Mesenteric fat pad (tissue), 1 donor: ENCODE results near the gene LTF. TPM values are rescaled to one million over a fixed set of nuclear protein-coding genes. Genes with fewer than 3 reads are reported as not detected.
"Not testable (repeated sequence)": the region's sequence is repeated elsewhere in the genome, so short reads cannot be mapped to it uniquely, and the experiment has no call there.

Experiments used
- DNase-seq: peaks from one replicate; pipeline ENCODE4 v3.0.0-alpha.2; 2020; ENCODE audit warnings: low spot score
- total RNA-seq: library from RNA; stranded (reverse); fragmentation: NEBNext Ultra II Directional; extraction: Animal tissue kit (Norgen Biotek cat#: 25700); gene quantifications from one replicate; pipeline ENCODE4 v1.2.1, GENCODE V29; 2021
- donor health status: DM: yes; HTN: yes; CAD: no.

Gene LTF
- total RNA-seq, 1 donor from 2014 or later: 4.3 TPM

- no peak for DNase-seq
Observed at GRCh38 chr3:46447228-46447985, 17.3 kb downstream of the LTF start.

- no peak for DNase-seq
Observed at GRCh38 chr3:46442576-46443530, 21.9 kb downstream of the LTF start.

DNA sequence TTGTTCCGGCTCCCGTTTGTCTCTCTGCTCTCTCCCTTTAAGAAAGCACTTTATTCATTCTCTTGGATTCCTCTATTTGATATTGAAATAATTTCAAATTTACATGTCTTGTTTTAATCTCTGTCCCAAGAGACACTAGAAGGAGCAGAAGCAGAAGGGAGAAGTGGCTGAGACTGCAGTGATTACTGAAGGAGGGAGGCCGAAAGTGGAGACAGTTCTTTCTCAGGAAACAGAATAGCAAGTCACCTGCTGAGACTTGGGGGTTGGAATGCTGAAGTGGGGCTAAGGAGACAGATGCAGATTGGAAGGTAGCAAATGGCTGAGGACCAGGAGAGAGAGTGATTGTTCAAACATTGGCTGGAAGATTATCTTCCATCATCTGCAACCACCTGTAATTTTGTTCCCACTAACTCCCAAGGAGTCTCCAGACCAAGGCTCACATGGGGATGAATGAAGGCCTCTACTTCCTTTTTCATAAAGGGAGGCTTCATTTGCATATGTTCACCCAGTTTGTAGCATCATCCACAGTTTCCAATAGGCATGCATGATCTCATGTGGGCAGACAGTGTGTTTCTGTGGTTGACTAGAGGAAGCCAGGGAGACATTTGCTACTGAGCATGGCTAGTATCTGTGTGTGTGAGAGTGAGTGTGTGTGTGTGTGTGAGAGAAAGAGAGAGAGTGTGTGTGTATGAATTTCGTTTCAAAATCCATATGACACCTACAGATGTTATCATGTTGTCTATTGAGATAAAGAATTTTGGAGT, 24.0 kb downstream of the LTF start:
- no peak for DNase-seq

- DNase-seq: no peak
Observed at GRCh38 chr3:46438831-46439230, 25.9 kb downstream of the LTF start.

GRCh38 chr3:46435081-46435726, 29.5 kb downstream of the LTF start:
- DNase-seq: no peak

GRCh38 chr3:46433841-46434240, 30.9 kb downstream of the LTF start:
- no peak for DNase-seq

DNA sequence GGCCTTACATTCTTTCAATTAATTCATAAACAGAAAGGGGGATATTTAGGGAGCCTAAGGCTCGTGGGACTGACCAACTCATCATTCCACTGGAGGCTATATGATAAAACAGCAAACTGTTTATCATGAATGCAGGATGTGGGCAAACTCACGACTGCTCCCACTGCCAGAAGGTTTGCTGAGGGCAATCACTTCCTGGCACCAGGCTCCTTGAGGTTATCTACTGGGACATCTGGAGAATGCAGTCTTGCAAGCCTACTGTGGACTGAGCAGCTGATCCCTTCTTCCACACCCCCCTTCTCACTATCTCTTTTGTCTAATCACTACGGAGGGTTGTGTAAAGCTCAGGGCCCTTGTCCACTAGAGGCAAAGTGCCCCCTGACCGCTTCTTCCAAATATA, 31.6 kb downstream of the LTF start:
- not testable (repeated sequence) for DNase-seq

DNA sequence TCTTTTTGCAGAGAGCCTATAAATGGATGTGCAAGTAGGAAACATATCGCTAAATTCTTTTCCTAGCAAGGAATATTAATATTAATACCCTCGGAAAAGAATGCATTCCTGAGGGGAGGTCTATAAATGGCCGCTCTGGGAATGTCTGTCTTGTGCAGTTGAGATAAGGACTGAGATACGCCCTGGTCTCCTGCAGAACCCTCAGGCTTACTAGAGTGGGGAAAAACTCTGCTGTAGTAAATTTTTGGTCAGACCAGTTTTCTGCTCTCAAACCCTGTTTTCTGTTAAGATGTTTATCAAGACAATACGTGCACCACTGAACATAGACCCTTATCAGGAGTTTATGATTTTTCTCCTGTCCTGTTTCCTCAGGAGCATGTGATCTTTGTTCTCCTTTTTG, 32.8 kb downstream of the LTF start:
- DNase-seq: not testable (repeated sequence)

DNA sequence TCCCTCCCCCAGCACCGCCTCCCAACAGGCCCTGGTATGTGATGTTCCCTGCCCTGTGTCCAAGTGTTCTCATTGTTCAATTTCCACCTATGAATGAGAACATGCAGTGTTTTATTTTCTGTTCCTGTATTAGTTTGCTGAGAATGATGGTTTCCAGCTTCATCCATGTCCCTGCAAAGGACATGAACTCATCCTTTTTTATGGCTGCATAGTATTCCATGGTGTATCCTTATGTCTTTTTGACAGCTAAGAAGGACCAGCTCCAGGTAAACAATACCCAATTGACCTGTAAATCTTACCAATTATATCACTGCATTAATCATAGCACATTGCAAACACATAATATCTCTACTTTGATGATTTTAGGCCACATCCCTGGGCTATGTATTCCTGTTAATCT, 33.8 kb downstream of the LTF start:
- not testable (repeated sequence) for DNase-seq

GRCh38 chr3:46429671-46430070, 35.0 kb downstream of the LTF start:
- DNase-seq: no peak

DNA sequence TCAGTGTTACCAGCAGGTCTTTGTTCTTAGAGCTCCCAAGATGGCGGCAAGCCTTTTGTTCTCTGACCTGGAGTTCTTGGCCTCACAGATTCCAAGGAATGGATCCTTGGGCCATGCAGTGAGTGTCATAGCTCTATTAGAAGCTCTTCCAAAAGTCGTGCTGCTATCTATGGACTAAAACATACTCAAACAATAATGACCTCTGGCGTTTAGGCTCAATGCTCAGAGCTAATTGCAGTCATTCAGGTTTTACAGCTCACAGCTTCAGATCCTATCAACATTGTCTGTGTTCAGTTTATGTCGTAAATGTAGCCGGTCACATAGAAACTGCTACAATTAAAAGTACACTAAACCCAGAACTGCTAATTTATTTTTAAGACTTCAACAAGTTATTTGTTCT, 35.5 kb downstream of the LTF start:
- no peak for DNase-seq

- no peak for DNase-seq
Observed at GRCh38 chr3:46427916-46428833, 36.5 kb downstream of the LTF start.

- not testable (repeated sequence) for DNase-seq
Observed at GRCh38 chr3:46427404-46427803, 37.3 kb downstream of the LTF start.

DNA sequence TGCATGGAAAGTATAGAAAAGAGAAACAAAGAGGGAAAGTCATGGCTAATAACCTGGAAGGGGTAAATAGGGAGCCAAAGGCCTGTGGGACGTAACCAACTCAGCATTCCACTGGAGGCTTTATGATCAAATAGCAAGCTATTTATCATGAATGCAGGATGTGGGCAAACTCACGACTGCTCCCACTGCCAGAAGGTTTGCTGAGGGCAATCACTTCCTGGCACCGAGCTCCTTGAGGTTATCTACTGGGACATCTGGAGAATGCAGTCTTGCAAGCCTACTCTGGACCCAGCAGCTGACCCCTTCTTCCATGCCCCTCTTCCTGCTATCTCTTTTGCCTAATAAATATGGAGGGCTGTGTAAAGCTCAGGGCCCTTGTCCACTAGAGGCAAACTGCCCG, 38.2 kb downstream of the LTF start:
- DNase-seq: not testable (repeated sequence)

DNA sequence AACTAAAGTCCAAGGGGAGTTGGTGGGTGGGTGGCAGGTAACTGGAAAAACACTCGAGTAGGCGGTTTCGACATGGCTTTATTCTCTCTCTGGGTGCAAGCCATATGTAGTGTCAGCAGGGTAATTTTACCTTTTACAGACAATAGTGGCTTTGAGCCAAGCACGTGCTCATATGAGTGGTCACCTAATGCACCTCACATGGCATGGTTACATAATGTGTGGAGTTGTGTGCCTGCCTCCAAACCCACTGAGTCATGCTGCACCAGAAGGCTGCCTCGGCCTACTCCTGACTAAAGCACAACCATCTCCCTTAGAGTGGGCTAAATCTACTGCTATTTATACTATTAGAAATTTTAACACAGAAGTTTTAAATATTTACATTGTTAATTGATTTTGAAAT, 41.1 kb downstream of the LTF start:
- no peak for DNase-seq

- DNase-seq: no peak
Observed at GRCh38 chr3:46422617-46423016, 42.1 kb downstream of the LTF start.

DNA sequence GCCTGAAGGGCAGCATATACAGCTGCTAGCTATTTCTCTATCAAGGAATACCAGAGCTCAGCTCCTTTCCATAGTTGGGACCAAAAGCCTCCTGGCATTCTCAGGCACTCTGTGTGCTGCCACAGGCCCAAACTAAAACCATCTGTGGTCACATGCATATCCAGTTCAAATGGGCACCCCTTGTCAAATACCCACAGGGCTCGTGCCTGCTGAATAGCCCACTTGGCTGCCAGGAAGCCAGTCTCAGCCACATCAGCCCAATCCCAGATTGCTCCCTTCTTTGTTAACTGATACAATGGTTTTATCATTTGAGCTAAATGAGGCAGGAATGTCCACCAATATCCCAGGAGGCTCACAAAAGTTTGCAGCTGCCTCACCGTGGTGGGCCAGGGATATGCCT, 43.8 kb downstream of the LTF start:
- no peak for DNase-seq

- no peak for DNase-seq
Observed at GRCh38 chr3:46419816-46420215, 44.9 kb downstream of the LTF start.

DNA sequence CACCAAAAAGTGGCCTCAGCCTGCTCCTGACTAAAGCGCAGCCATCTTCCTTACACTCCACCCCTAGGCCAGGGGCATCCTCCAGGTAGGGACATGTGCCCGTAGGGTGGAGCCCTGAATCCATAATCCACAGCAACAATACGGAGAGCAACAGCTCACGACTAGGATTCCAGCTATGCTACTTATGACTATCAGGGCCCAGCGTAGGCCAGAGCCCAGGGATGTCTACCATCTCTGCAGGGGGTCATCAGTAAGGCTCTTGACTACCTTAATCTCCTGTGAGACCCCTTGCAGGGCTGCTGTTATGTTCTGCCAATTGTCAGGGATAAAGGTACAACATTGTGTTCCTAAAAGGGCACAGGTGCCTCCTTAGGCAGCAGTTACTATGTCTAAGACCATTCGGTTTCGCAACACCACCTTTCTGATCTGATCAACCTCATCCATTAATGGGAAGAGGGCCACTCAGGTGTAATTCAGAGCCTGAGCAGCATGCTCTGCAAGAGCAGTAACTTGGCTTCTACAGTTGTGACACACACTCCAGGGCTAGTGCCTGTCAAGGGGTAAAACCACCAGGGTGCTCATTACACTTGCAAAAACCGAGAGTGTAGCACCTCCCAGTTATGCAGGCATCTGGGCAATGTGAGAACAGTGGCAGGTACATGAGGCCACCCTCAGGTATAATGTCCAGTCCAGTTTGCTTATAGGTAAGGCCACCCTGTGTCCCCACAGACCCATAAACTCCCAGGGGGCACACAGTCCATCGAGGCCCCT, 46.7 kb downstream of the LTF start:
- DNase-seq: no peak
